Gastrocnemius medialis (tissue), 4 donors: ENCODE results near the gene NVL. TPM values are rescaled to one million over a fixed set of nuclear protein-coding genes. Genes with fewer than 3 reads are reported as not detected.
A peak's percentile ranks its signal among the peaks of the same experiment; 100 is the strongest.

ENCODE experiments used
- ATAC-seq, 2 donors: fragments of 150-250 bp; one replicate each; pipeline ENCODE4 v1.9.1; 2016
- DNase-seq, 2 donors: peaks; one replicate each; pipeline ENCODE4 v3.0.0-alpha.2; 2019
- H3K27ac ChIP-seq, 4 donors: fragments of 200-600 bp; sonication (generic); 1 replicate in 1 of 4; 2 replicates in 3 of 4; pipeline ENCODE4 v1.5.1; 2016 to 2018; ENCODE audit warnings: mild to moderate bottlenecking in 2 of 4, moderate library complexity in 1 of 4
- H3K27me3 ChIP-seq, 3 donors: fragments of 200-600 bp; sonication (generic) in 2 of 3; 1 replicate in 1 of 3; 2 replicates in 2 of 3; pipeline versions ENCODE4 v1.5.1 to v1.6.0; 2016 to 2019; ENCODE audit warnings: mild to moderate bottlenecking in 1 of 3, moderate library complexity in 1 of 3
- H3K36me3 ChIP-seq, 2 donors: fragments of 200-600 bp; sonication (generic) in 1 of 2; one replicate each; pipeline ENCODE4 v1.5.1; 2017 to 2018
- H3K4me1 ChIP-seq, 2 donors: fragments of 200-600 bp; sonication (generic) in 1 of 2; one replicate each; pipeline ENCODE4 v1.5.1; 2016 to 2017; ENCODE audit warnings: mild to moderate bottlenecking in 2 of 2
- H3K4me3 ChIP-seq, 4 donors: fragments of 200-600 bp; sonication (generic) in 3 of 4; 1 replicate in 1 of 4; 2 replicates in 3 of 4; pipeline ENCODE4 v1.5.1; 2016 to 2019; ENCODE audit warnings: mild to moderate bottlenecking in 2 of 4
- H3K9me3 ChIP-seq, 3 donors: fragments of 200-600 bp; sonication (generic) in 2 of 3; 1 replicate in 1 of 3; 2 replicates in 2 of 3; pipeline ENCODE4 v1.5.1; 2016 to 2019
- POLR2A ChIP-seq, 2 donors: fragments of 450-650 bp; IDR thresholded peaks; one replicate each; pipeline ENCODE4 v1.6.1; 2017; ENCODE audit warnings: antibody characterized with exemption in 2 of 2, mild to moderate bottlenecking in 2 of 2, moderate library complexity in 2 of 2
- in situ Hi-C, 4 donors: fragments of 200-750 bp; cut with MboI; loops; one replicate each; pipeline versions ENCODE4 v1.15.0 to v1.8.0; 2017; ENCODE audit warnings: low sequenced_read_pairs in 4 of 4
- intact Hi-C: fragments of 100-400 bp; cut with DNase I; formaldehyde crosslinking; loops from one replicate; pipeline ENCODE4 v1.15.1; 2023; ENCODE audit warnings: low total_unique reads
- total RNA-seq, 4 donors: library from RNA; depleted of rRNA; stranded (reverse); fragments of >200 nt; gene quantifications; one replicate each; pipeline versions ENCODE4 v1.1.0 to v1.2.3, GENCODE V29; 2016
- TF ChIP-seq, protein P1 (sequence below), 5 experiments: fragments of 450-650 bp in 3 of 5; fragments of 200-600 bp in 2 of 5; sonication (generic) in 2 of 5; IDR thresholded peaks in 4 of 5; conservative IDR thresholded peaks in 1 of 5; 1 replicate in 4 of 5; 2 replicates in 1 of 5; pipeline ENCODE4 v1.5.1; 2016 to 2019; ENCODE audit warnings: antibody characterized with exemption in 5 of 5, mild to moderate bottlenecking in 3 of 5, moderate library complexity in 3 of 5

The NVL gene
- total RNA-seq, 4 donors from 2014 or later = 6.5 to 32.5 (median 7.7) TPM

- Histone ChIP-seq H3K27ac (no peak overlapping the region), H3K4me1 (peaks cover 0 to 6% of the 10 kb centered on the region in 2 donors), H3K9me3 (no peaks in the 10 kb centered on the region), H3K27me3 (no peaks in the 10 kb centered on the region), H3K4me3 (no peak overlapping the region), H3K36me3 (peaks cover 0 to 25% of the 10 kb centered on the region in 2 donors)
- TF ChIP-seq, protein P1, sequence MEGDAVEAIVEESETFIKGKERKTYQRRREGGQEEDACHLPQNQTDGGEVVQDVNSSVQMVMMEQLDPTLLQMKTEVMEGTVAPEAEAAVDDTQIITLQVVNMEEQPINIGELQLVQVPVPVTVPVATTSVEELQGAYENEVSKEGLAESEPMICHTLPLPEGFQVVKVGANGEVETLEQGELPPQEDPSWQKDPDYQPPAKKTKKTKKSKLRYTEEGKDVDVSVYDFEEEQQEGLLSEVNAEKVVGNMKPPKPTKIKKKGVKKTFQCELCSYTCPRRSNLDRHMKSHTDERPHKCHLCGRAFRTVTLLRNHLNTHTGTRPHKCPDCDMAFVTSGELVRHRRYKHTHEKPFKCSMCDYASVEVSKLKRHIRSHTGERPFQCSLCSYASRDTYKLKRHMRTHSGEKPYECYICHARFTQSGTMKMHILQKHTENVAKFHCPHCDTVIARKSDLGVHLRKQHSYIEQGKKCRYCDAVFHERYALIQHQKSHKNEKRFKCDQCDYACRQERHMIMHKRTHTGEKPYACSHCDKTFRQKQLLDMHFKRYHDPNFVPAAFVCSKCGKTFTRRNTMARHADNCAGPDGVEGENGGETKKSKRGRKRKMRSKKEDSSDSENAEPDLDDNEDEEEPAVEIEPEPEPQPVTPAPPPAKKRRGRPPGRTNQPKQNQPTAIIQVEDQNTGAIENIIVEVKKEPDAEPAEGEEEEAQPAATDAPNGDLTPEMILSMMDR (IDR thresholded peaks at IDR 0.05 in 4 of 5, conservative IDR thresholded peaks at IDR 0.05 in 1 of 5) = no peak
- no peak for TF ChIP-seq POLR2A (IDR thresholded peaks at IDR 0.05)
- ATAC-seq (peak in 1 of 2 donors; percentile 69), DNase-seq (no peak)
- in situ Hi-C loops = no loop called here
- intact Hi-C loops = no loop called here
These were observed 105.9 kb downstream of the NVL start for GRCh38 chr1:224223819-224224714.

- H3K4me1 ChIP-seq = peaks cover 0 to 12% of the 10 kb centered on the region in 2 donors
- H3K27ac ChIP-seq = no peak overlapping the region
- no peaks in the 10 kb centered on the region for H3K27me3 ChIP-seq
- no peak overlapping the region for H3K4me3 ChIP-seq
- ATAC-seq (no peak), DNase-seq (no peak)
- in situ Hi-C loops (no loop called here), intact Hi-C loops (loop anchor here (10.0 kb wide), 2 partner anchors 105 to 215 kb away; partner anchors contain the start of genes FBXO28 and WDR26)
- no peaks in the 10 kb centered on the region for H3K9me3 ChIP-seq
- no peaks in the 10 kb centered on the region for H3K36me3 ChIP-seq
- no peak for TF ChIP-seq POLR2A (IDR thresholded peaks at IDR 0.05)
- TF ChIP-seq, protein P1 (IDR thresholded peaks at IDR 0.05 in 4 of 5, conservative IDR thresholded peaks at IDR 0.05 in 1 of 5) = no peak
These were observed 110.3 kb downstream of the NVL start for GRCh38 chr1:224219612-224220059.

GRCh38 chr1:224219011-224219611 lies 110.9 kb downstream of the NVL start:
- ATAC-seq = no peak
- H3K9me3 ChIP-seq = no peaks in the 10 kb centered on the region
- intact Hi-C loops = loop anchor here (10.0 kb wide), 2 partner anchors 104 to 216 kb away; partner anchors contain the start of genes FBXO28 and WDR26
- H3K27ac ChIP-seq = no peak overlapping the region
- no peak for DNase-seq
- no peaks in the 10 kb centered on the region for H3K36me3 ChIP-seq
- in situ Hi-C loops = no loop called here
- TF ChIP-seq, protein P1 (IDR thresholded peaks at IDR 0.05 in 4 of 5, conservative IDR thresholded peaks at IDR 0.05 in 1 of 5) = no peak
- TF ChIP-seq POLR2A (IDR thresholded peaks at IDR 0.05) = no peak
- no peak overlapping the region for H3K4me3 ChIP-seq
- no peaks in the 10 kb centered on the region for H3K27me3 ChIP-seq
- H3K4me1 ChIP-seq = peaks cover 0 to 12% of the 10 kb centered on the region in 2 donors

- in situ Hi-C loops (no loop called here), intact Hi-C loops (loop anchor here (10.0 kb wide), 2 partner anchors 103 to 217 kb away; partner anchors contain the start of genes FBXO28 and WDR26)
- Histone ChIP-seq H3K27me3 (no peaks in the 10 kb centered on the region), H3K4me1 (peaks cover 0 to 6% of the 10 kb centered on the region in 2 donors), H3K9me3 (no peaks in the 10 kb centered on the region), H3K36me3 (no peaks in the 10 kb centered on the region), H3K27ac (peak overlapping the region in 2 of 4 donors; percentile 24 to 29), H3K4me3 (no peak overlapping the region)
- ATAC-seq (no peak), DNase-seq (no peak)
- TF ChIP-seq POLR2A (IDR thresholded peaks at IDR 0.05) = no peak
- TF ChIP-seq, protein P1 (IDR thresholded peaks at IDR 0.05 in 4 of 5, conservative IDR thresholded peaks at IDR 0.05 in 1 of 5) = no peak
These were observed 112.0 kb downstream of the NVL start for GRCh38 chr1:224217655-224218623.
